Esophagus mucosa (tissue), 1 donor: Measurements from ENCODE around the gene MIGA1. TPM values are rescaled to one million over a fixed set of nuclear protein-coding genes. Genes with fewer than 3 reads are reported as not detected.
"Not testable (repeated sequence)": the region's sequence is repeated elsewhere in the genome, so short reads cannot be mapped to it uniquely, and the experiment has no call there.

Source experiments
- ATAC-seq: fragments of 200-7000 bp; cut with Tn5 transposase; one replicate; pipeline ENCODE4 v1.9.1; 2020
- total RNA-seq: library from RNA; stranded (reverse); gene quantifications from one replicate; pipeline ENCODE4 v1.2.4, GENCODE V29; 2023
- donor health status: DM: yes; HTN: yes; CAD: no.

MIGA1 gene
- total RNA-seq, 1 donor from 2014 or later, result 6.9 TPM

DNA sequence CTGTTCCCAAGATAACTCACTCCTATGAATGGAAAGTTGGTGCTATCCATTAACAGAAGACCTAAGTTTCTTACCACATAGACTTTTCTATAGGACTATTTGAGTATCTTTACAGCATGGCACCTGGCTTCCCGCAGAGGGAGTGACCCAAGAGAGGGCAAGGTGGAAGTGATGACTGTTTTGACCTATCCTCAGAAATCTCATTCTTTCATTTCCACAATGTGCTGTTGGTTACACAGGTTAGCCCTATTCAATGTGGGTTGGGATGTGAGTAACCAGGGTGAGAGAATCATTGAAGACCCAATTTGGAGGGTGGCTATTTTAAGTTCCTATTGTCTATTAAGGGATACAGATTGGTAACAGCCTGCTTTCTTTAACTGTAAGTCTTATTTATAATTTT lies 70.6 kb downstream of the MIGA1 start:
- no peak for ATAC-seq

- no peak for ATAC-seq
Measured at GRCh38 chr1:77857552-77857951, 78.1 kb downstream of the MIGA1 start.

- no peak for ATAC-seq
Measured at GRCh38 chr1:77858725-77859124, 79.3 kb downstream of the MIGA1 start.

DNA sequence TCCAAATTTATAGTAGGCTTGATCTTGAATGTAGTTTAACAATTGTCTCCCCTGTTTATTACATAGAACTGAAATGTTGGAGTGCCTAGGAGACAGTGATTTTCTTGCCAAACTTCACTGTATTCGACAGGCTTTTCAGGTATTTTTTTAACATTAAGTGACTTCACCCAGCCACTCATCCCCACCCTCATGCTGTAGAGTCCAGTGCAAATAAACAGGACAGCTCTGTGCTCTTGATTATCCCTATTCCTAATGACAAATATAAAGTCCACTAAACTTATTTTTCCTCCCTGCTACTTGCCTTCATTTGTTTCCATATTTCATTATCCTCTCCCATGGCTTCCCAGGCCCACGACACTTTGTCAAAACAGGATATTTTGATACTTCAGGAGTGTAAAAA lies 79.8 kb downstream of the MIGA1 start:
- no peak for ATAC-seq

DNA sequence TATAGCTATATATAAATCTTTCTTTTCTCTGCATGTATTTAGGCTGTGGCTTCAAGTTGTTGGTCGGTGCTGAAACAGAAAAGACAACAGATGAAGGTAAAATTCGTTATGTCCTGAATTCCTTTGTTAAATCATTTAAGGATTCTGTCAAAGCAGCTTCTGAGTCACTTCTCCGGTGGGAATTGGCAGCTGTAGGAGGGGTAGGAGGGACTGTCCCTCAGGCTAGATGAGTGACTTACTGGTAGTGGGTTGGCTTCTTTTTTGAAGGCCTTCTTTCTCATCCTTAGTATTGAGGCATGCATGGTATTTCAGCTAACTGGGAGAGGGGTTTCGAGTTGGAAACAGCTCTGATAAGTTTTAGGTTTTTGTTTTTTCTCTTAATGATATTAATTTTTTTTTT lies 86.8 kb downstream of the MIGA1 start:
- no peak for ATAC-seq

DNA sequence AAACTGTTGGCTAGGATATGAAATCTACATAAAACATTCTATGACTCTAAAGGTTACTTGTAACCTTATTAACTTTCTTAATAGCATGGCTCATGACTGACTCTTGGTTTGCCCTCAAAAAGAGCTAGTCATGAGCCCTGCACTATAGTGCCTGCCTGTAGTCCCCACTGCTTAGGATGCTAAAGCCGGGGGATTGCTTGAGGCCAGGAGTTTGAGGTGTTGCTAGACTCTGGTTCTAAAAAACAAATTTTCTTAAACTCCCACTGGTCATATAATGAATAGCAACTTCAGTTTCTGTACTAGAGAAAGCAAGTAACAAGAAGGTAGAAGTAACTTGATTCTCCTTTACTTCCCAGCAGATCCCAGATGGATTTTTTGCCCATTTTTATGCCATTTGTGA lies 93.2 kb downstream of the MIGA1 start:
- ATAC-seq, result no peak

DNA sequence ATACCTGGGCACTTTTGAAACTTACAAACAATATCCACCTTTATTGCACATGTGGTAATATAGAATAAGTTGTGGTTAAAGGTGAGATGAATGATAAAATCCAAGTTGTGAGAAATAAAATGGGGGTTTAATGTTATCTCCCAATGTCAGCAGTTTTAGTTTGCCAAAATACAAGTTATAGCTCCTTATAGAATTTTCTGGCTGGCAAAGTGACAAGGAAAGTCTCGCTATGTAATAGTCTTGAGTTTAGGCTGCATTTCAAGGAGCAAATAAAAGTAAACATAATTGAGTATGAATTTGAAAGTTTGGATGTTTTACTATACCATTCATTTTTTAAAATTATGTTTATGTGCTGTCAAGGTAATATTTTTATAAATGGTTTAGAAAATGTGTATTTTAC lies 94.0 kb downstream of the MIGA1 start:
- ATAC-seq, result no peak

DNA sequence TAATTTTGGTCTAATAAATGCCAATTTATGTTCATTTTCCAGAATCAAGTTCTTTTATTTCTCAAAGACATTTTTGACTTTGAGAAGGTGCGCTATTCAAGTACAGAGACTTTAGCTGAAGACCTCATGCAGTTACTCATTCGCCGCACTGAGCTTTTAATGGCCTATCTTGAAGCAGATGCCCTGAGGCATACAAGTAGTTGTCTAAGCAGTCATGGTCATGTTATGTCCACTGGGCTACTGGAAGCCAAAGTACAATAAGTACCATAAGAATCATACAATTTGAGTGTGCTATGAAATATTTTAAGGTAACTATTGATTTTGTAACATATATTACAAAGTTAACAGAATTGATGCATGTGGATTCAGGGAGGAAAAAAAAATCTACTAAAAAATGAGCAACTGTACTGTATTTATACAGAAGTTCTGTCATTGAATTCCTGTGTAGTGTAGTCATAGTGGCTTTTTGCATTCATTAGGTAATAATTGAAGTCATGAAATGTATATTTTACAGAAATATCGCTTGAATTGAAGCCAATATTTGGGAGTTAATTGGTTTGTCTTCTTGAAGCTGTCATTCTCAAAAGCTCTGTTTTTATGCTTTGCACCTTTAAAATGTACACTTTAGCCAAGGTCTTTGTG lies 95.5 kb downstream of the MIGA1 start:
- ATAC-seq, result no peak

DNA sequence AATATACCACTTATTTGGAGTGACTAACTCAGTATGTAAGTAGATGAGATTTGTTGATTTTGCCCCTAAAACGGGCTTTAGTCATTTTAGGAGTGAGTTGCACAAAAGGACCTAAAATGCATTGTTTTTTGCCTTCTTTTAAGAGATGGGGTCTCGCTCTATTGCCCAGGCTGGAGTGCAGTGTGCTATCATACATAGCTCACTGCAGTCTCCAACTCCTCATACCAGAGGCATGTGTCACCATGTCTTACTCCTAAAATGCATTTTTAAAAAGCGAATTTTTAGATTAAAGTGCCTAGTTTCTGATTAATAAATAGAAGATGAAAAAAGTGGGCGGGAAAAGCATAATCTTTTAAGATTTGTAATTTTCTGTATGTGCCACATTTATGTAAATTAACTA lies 97.4 kb downstream of the MIGA1 start:
- ATAC-seq, result no peak

DNA sequence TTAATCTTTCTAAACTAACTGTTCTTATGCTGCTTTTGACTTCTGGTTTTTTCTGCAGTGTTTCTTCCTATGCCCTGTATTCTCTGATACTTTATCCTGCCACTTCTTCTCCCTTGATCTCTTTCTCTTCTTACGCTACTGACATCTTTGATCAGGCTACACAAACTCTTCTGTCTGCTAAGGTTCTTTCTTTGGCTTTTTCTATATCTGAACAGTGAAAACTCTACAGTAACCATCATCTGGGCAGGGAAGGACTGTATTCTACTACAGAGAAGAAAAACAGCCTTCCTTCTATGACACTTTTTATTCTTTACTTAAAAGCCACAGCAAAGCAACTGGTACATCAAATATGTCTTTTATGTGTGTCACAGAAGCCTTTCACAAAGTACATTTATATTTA lies 101.6 kb downstream of the MIGA1 start:
- no peak for ATAC-seq

DNA sequence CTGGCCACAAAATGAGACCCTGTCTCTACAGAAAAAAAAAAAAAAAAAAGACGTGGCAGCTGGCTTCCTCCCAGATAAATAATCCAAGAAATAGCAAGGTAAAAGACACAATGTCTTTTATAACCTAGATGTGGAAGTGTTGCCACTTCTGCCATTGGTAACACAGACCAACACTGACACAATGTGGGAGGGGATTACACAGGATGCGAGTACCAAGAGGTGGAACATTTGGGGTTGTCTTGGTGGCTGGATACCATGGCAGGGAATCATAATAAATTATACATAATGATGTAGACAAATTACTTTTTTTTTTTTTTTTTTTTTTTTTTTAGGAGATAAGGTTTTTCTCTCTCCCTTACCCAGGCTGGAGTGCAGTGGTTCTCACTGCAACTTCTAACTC lies 103.0 kb downstream of the MIGA1 start:
- no peak for ATAC-seq

DNA sequence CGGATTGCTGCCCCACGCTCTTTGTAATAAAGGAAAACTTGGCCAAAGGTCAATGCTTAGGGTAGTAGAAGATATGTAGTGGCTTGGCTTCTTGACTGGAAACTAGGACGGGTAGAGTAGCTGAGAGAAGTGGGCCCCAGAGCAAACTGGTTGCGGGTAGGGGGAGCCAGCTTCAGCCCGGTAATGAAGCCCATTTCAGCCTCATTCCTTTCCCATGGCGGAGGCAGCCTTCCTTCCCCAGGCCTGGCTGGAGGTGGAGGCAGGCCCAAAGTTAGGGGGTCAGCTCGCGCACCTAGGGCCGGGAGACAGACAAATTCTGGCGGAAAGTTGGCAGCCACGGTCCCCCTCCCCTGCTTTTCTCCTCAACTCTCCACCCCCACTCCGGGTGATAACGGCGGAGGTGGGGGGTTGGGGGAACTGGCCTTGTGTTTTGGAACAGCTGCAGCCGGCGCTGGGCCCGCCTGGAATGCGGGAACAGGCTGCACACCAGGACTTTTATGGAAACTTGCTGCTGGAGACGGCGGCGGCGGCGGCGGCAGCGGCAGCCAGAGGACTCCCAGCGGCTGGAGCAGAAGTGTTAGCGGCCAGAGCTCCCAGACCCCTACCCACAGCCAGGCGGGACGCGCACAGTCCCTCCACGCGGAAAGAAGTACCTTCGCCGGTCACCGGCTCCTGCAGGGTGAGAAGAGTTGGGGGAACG lies 108.8 kb downstream of the MIGA1 start, which contains the start of gene NEXN:
Gene NEXN (plus strand): TSS at position 544 of the 700 bp plus-strand sequence. CDS start 27,483 bp downstream, outside the sequence.
- peak; percentile 36 for ATAC-seq

DNA sequence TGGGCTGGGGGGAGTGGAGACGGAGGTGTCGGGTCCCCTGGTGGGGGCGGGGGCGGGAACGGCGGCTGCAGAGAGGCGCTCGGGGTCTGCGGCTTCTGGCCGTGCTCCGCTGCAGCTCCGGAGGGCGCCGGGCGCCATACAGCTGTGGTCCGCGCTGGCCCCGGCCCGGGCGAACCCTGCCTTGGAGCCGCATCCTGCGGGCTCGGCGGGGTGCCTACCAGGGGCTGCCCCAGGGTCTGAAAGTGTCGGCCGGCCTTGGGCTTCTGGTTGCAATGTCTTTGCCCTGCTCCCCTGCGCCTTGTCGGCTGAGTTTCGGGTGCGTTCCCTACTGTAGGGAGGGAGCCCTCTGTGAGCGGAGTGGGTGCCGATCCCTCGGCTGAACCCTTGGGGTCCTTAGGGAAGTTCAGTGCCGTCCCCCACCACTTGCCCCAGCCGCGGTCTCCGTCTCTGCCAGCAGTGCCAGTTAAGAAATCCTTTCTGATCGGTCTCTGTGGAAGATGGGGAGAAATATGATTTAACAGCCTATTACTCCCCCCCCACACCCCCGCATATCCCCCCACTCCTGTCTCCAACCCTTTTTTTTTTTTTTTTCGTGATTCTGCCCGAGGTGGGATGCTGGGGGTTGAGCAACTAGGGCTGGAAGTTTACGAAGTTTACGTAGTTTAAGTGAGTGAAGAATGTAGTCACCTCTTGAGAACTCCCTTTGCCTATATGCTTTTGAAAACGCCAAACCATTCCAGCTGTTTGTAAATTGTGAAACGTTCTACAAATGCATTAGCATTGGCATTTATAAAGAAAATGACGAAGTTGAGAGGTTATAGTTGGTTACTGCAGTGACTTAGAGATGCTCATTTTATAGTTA lies 109.6 kb downstream of the MIGA1 start:
- ATAC-seq, result peak; percentile 55

DNA sequence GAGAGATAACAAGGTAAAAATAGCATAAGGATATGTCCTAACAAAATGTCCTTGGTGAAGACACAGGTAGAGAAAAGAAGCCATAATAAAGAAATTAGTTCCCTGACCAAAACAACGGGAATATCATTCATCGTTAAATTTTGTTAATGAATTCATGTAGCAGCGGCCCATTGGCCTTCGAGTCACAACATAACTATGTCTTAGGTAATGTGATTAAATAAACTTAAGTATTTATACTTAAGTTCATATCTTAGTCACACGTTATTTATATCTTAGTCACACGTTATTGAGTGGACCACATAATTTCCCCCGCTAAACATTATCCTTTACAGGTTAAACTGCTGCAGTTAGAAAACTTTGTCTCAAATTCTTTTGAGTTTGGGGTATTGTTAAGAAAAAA lies 110.2 kb downstream of the MIGA1 start:
- peak; percentile 55 for ATAC-seq

DNA sequence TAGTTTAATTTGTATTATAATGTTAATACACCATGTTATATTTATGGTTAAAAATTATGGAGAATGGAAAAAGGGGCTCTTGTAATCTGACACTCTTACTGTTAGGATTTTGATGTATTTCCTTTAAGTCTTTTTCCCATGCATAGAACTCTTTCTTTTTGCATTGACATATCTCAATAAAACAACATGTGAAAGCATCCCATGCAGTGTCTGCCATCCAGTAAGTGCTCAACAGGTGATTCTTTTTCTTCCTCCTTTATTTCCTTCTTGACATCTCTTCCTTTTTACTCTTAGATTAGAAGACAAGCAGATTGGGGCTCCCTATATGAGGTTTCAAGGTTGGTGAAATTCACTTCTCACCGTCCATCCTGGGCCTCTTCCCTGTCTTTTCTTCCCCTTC lies 111.8 kb downstream of the MIGA1 start:
- ATAC-seq, result no peak

DNA sequence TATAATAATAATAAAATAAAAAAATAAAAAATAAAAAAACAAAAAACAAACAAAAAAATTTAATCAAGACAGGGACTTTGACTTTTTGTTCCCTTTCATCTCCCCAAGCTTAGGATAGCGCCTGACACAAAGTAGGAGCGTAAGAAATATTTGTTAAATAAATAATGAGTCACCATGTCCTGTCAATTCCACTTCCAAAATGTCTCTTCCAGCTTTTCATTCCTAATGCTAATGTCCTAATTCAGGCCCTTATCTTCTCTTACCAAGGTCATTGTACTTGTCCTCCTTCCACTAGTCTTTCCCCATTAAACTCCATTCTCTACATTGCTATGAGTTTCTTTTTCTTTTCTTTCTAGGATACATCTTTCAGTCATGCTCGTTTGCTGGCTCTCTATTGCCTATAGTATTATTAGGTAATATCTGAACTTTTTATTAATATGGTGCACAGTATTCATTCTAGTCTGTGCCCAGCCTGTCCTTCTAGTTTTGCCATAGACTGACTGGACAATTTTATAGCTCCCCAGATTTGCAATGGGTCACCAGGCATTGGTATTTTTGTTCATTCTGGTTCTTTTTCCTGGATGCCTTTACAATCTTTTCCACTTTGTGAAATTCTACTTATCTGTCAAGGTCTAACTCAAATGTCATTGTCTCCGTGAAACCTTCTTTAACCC lies 120.3 kb downstream of the MIGA1 start:
- no peak for ATAC-seq

GRCh38 chr1:77900687-77901293 lies 121.3 kb downstream of the MIGA1 start:
- ATAC-seq, result peak; percentile 57

GRCh38 chr1:77905603-77906002 lies 126.2 kb downstream of the MIGA1 start:
- no peak for ATAC-seq

DNA sequence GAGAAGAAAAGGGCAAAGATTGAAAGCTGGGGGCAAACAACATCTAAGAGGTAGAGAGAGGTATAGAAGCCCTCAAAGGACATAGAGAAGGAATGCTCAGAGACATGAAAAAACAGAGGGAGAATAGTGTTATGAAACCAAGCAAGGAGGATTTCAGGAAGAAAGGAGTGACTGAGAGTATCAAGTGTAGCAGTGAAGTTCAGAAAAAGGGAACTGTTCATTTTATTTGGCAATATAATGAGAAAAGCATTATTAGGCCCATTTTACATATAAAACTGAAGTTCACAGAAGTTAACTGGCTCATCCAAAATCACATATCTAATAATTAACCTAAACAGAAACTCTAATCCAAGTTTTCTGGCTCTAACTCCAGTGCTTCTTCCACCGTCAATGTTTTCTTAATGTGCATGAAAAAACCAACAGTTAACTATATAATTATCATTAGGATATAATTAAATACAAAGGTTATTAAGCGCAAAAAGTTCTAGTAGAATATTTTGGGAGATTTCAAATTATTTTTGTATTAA lies 126.6 kb downstream of the MIGA1 start:
- ATAC-seq, result no peak

DNA sequence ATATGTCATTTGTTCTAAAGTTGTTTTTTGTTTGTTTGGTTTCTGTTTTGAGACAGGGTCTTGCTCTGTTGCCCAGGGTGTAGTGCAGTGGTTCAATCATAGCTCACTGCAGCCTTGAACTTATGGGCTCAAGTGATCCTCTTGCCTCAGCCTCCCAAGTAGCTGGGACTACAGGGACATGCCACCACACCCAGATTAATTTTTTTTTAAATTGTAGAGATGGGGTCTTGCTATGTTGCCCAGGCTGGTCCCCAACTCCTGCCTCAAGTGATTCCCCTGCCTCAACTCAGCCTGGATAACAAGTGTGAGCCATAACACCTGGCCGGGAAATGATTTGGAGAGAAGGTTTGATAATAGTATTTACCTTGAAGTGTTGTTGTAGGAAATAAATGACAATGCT lies 127.2 kb downstream of the MIGA1 start:
- no peak for ATAC-seq

- no peak for ATAC-seq
Measured at GRCh38 chr1:77910116-77910515, 130.7 kb downstream of the MIGA1 start.

GRCh38 chr1:77918918-77919317 lies 139.5 kb downstream of the MIGA1 start:
- not testable (repeated sequence) for ATAC-seq
